ENCODE measurements around the gene GAB2. TPM values are rescaled to one million over a fixed set of nuclear protein-coding genes. Genes with fewer than 3 reads are reported as not detected.

Gene GAB2
- total RNA-seq, 4 donors from 2014 or later: 15.9 to 82.3 (median 21.1) TPM

DNA sequence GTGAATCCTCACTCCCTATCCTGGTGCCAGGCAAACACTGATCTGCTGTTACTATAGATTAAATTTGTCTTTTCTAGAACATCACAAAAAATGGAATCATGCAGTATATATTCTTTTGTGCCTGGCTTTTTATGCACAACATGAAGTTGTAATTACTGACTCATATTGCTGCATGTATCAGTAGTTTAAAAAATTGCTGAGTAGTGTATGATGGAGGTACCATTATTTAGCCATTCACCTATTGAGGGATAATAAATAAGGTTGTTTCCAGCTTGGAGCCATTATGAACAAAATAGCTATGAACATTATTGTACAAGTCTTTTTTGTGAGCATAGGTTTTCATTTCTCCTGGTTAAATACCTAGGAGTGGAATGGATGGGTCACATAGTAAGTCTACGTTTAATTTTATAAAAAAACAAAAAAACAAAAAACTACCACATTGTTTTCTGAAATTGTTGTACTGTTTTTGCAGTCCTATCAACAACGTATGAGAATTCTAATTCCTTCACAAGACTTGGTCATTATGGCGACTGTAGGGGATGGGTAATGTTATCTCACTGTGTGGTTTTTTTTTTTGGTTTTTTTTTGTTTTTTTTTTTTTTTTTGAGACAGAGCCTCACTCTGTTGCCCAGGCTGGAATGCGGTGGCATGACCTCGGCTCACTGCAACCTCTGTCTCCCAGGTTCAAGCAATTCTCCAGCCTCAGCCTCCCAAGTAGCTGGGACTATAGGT, 117.3 kb downstream of the GAB2 start:
- no peaks in the 10 kb centered on the region for H3K36me3 ChIP-seq
- DNase-seq: no peak
- H3K27me3 ChIP-seq: no peaks in the 10 kb centered on the region
- no peaks in the 10 kb centered on the region for H3K4me1 ChIP-seq
- H3K27ac ChIP-seq: no peak overlapping the region
- H3K9me3 ChIP-seq: no peaks in the 10 kb centered on the region
- TF ChIP-seq POLR2A (IDR thresholded peaks at IDR 0.05): no peak
- TF ChIP-seq, protein P1, sequence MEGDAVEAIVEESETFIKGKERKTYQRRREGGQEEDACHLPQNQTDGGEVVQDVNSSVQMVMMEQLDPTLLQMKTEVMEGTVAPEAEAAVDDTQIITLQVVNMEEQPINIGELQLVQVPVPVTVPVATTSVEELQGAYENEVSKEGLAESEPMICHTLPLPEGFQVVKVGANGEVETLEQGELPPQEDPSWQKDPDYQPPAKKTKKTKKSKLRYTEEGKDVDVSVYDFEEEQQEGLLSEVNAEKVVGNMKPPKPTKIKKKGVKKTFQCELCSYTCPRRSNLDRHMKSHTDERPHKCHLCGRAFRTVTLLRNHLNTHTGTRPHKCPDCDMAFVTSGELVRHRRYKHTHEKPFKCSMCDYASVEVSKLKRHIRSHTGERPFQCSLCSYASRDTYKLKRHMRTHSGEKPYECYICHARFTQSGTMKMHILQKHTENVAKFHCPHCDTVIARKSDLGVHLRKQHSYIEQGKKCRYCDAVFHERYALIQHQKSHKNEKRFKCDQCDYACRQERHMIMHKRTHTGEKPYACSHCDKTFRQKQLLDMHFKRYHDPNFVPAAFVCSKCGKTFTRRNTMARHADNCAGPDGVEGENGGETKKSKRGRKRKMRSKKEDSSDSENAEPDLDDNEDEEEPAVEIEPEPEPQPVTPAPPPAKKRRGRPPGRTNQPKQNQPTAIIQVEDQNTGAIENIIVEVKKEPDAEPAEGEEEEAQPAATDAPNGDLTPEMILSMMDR (IDR thresholded peaks at IDR 0.05): no peak
- intact Hi-C loops (cut with DNase I; ENCODE audit: low total_unique reads): no loop called here
- no peak overlapping the region for H3K4me3 ChIP-seq

DNA sequence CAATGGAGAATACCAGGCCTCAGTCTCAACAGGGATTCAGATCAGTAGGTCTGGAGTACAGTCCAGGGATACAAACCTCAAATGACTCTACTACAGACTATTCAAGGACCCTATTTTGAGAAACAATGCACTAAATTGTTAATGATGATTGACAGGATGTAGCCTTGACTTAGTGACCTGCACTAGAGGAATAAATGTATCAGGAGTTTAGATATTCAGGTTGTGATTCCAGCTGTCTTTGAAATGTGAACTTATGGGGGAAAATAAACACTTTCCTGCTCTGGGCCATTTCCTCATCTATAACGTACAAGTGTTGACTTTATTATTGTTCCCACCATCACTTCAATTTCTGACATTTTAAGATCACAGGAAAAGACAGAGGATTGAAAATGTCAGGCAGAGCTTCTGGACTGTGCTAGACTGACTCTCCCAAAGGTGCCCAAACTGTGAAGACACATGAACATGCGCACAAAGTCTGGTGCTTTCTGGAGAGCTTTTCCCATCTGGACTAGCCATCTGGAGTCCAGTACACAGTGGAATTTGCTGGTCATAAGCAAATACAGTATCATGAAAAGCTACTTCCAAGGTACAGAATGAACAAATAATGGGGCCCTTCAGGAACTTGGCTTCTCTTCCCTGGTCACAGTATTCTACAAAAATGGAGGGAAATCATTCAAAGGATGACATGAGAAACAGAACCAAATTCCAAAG, 118.5 kb downstream of the GAB2 start:
- TF ChIP-seq POLR2A (IDR thresholded peaks at IDR 0.05): no peak
- TF ChIP-seq, protein P1 (IDR thresholded peaks at IDR 0.05): no peak
- no peaks in the 10 kb centered on the region for H3K9me3 ChIP-seq
- intact Hi-C loops (cut with DNase I; ENCODE audit: low total_unique reads): no loop called here

DNA sequence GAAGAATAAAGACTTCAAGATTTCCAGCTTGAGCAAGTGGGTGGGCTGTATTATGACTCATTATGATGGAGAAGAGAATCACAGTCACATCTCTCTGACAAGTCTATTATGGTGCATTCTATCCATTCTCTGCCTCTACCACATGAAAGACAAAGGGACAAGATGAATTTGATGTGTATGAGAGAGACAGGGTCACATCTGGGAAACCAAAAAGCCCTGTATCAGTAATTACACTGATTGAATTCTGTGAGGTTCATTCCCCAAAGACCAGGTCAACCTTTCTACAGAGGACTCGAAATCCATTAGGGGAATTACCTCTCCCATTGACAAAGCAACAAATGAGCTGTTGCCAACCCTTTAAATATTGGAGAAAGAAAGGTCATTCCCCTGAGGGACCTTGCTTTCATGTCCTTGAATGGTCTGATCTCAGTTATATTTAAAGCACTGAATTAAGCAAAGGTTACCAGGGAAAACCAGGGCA, 119.3 kb downstream of the GAB2 start:
- no peak for TF ChIP-seq POLR2A (IDR thresholded peaks at IDR 0.05)
- TF ChIP-seq, protein P1 (IDR thresholded peaks at IDR 0.05): no peak

More for the DNA sequence above, 118.5 kb downstream of the GAB2 start:
- Histone ChIP-seq H3K36me3 (no peaks in the 10 kb centered on the region), H3K27ac (no peak overlapping the region), H3K4me1 (no peaks in the 10 kb centered on the region), H3K27me3 (no peaks in the 10 kb centered on the region), H3K4me3 (no peak overlapping the region)
- no peak for DNase-seq

GRCh38 chr11:78295991-78296930, 121.4 kb downstream of the GAB2 start:
- no peaks in the 10 kb centered on the region for H3K4me1 ChIP-seq
- no peaks in the 10 kb centered on the region for H3K9me3 ChIP-seq
- no peaks in the 10 kb centered on the region for H3K27me3 ChIP-seq
- H3K36me3 ChIP-seq: no peaks in the 10 kb centered on the region
- no peak overlapping the region for H3K27ac ChIP-seq
- H3K4me3 ChIP-seq: no peak overlapping the region
- DNase-seq: no peak
- TF ChIP-seq, protein P1 (IDR thresholded peaks at IDR 0.05): no peak
- TF ChIP-seq POLR2A (IDR thresholded peaks at IDR 0.05): no peak
- intact Hi-C loops (cut with DNase I; ENCODE audit: low total_unique reads): no loop called here

More for the DNA sequence above, 119.3 kb downstream of the GAB2 start:
- Histone ChIP-seq H3K27me3 (no peaks in the 10 kb centered on the region), H3K36me3 (no peaks in the 10 kb centered on the region), H3K27ac (no peak overlapping the region), H3K9me3 (no peaks in the 10 kb centered on the region), H3K4me1 (no peaks in the 10 kb centered on the region), H3K4me3 (no peak overlapping the region)
- no peak for DNase-seq
- intact Hi-C loops (cut with DNase I; ENCODE audit: low total_unique reads): no loop called here
